BLaER1 (cell line): ENCODE measurements around the gene INSL3.
A peak's percentile ranks its signal among the peaks of the same experiment; 100 is the strongest.

Experiments used
- H3K27ac ChIP-seq: shearing (Covaris generic); formaldehyde crosslinking; 2 replicates; pipeline ENCODE4 v1.8.1; 2022
- H3K27me3 ChIP-seq: shearing (Covaris generic); formaldehyde crosslinking; 2 replicates; pipeline ENCODE4 v1.8.1; 2022
- H3K36me3 ChIP-seq: shearing (Covaris generic); formaldehyde crosslinking; 2 replicates; pipeline ENCODE4 v1.8.1; 2022
- H3K4me1 ChIP-seq: shearing (Covaris generic); formaldehyde crosslinking; 2 replicates; pipeline ENCODE4 v1.8.1; 2022
- H3K4me2 ChIP-seq: shearing (Covaris generic); formaldehyde crosslinking; 2 replicates; pipeline ENCODE4 v1.8.1; 2022
- H3K4me3 ChIP-seq: shearing (Covaris generic); formaldehyde crosslinking; 2 replicates; pipeline ENCODE4 v1.8.1; 2022
- H3K9ac ChIP-seq: shearing (Covaris generic); formaldehyde crosslinking; 2 replicates; pipeline ENCODE4 v1.8.1; 2022
- H3K9me3 ChIP-seq: shearing (Covaris generic); formaldehyde crosslinking; 2 replicates; pipeline ENCODE4 v1.8.1; 2022
- H4K20me1 ChIP-seq: shearing (Covaris generic); formaldehyde crosslinking; 2 replicates; pipeline ENCODE4 v1.8.1; 2022
- Cebpa-rat ChIP-seq: shearing (Covaris generic); IDR thresholded peaks from 2 replicates; pipeline ENCODE4 v1.8.1; 2022

INSL3 gene

DNA sequence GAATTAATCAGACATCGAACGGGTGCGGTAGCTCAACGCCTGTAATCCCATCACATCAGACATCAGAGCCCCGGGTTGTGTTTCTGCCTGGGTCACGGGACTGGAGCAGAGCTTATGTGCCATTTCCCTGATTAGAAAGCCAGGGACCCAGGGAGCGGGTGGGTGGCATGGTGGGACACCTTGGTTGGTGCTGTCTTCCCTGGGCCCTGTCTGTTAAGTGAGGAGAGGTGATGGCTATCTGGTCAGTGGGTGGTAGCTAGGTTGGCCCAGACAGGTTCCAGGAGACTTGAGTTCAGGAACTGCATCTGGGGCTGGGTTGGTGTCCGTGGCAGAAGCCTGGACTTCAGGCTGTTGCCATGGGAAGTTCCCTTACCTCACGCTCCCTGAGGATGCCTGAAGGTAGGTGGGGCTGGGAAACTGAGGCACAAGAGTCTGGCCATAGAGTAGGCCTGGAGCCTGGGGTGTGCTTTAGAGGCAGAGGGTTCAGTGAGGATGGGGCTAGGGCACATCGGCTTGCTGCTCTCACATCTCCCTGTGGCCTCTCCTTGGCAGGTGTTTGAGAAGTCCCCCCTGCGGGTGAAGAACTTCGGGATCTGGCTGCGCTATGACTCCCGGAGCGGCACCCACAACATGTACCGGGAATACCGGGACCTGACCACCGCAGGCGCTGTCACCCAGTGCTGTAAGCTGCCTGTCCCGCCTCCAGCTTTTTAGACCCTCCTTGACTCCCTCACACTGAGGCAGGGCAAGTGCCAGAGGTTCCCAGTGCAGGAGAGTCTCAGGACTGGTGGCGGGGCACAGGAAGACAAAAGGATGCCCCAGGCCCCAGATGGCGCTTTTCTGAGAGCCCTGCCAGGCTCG, 40.5 kb upstream of the INSL3 start:
- Histone ChIP-seq H3K36me3 (peaks cover 57% of the 10 kb centered on the region), H3K4me1 (peaks cover 36% of the 10 kb centered on the region), H3K4me2 (peak overlapping the region; percentile 99), H4K20me1 (peaks cover 66% of the 10 kb centered on the region), H3K27me3 (no peaks in the 10 kb centered on the region), H3K4me3 (peak overlapping the region; percentile 90), H3K9me3 (no peaks in the 10 kb centered on the region), H3K9ac (peak overlapping the region; percentile 100), H3K27ac (peak overlapping the region; percentile 99; the same call in 1 of the 2 replicates)
- TF ChIP-seq Cebpa-rat, result no peak

DNA sequence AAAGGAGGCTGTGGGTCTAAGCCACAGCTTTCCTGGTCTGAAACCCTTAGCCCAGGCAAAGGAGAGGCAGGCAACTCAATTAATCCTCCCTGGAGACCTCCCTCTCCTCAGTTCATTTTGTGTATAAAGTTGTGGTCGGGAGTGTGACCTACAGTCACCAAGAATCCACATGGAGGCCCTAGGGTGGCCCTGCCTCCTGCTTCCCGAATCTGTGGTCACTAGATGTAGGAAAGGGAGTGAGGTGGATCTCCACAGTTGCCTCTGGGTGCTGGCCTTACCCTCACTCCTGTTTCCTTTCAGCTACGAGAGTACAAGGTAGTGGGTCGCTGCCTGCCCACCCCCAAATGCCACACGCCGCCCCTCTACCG, 39.7 kb upstream of the INSL3 start:
- Histone ChIP-seq H3K27ac (peak overlapping the region; percentile 99), H3K9me3 (no peaks in the 10 kb centered on the region), H3K4me3 (peak overlapping the region; percentile 90), H3K4me1 (peaks cover 36% of the 10 kb centered on the region), H3K9ac (peak overlapping the region; percentile 100), H3K4me2 (peak overlapping the region; percentile 99), H4K20me1 (peaks cover 62% of the 10 kb centered on the region), H3K36me3 (peaks cover 56% of the 10 kb centered on the region), H3K27me3 (no peaks in the 10 kb centered on the region)
- no peak for TF ChIP-seq Cebpa-rat

DNA sequence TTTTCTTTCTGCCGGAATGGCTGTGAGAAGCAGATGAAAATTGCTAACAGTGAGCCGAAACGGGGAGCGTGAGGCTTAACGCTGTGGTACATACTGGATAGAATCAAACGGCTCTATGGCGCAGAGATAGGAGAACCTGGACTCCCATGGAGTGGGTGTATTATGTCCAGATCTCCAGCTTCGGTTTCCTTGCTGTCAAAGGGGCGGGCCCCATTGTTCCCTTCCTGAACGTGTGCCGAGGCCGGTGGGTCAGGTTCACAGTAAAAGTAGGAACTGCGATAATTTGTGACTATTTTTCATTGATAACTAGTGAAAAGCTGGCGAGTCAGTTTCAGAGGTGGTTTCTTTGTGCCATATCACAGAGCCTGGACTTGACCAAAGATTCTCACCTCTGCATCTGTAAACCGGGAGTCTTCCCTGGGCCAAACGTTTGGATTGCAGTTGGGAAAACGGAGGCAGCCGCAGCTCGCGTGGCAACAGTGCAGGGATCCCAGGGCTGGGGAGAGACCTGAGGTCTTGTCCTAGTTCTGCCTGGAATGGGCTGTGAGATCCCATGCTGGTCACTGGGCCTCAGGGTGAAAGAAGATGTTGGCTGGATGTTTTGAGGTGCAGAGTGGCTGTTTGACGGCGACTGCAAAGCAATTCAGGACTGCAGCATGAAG, 39.1 kb upstream of the INSL3 start:
- no peaks in the 10 kb centered on the region for H3K9me3 ChIP-seq
- no peak for TF ChIP-seq Cebpa-rat
- no peaks in the 10 kb centered on the region for H3K27me3 ChIP-seq
- H3K9ac ChIP-seq, result peak overlapping the region; percentile 100
- H3K36me3 ChIP-seq, result peaks cover 51% of the 10 kb centered on the region
- H4K20me1 ChIP-seq, result peaks cover 57% of the 10 kb centered on the region
- H3K4me2 ChIP-seq, result peak overlapping the region; percentile 99
- peak overlapping the region; percentile 99 for H3K27ac ChIP-seq
- peak overlapping the region; percentile 90 for H3K4me3 ChIP-seq
- peaks cover 37% of the 10 kb centered on the region for H3K4me1 ChIP-seq

DNA sequence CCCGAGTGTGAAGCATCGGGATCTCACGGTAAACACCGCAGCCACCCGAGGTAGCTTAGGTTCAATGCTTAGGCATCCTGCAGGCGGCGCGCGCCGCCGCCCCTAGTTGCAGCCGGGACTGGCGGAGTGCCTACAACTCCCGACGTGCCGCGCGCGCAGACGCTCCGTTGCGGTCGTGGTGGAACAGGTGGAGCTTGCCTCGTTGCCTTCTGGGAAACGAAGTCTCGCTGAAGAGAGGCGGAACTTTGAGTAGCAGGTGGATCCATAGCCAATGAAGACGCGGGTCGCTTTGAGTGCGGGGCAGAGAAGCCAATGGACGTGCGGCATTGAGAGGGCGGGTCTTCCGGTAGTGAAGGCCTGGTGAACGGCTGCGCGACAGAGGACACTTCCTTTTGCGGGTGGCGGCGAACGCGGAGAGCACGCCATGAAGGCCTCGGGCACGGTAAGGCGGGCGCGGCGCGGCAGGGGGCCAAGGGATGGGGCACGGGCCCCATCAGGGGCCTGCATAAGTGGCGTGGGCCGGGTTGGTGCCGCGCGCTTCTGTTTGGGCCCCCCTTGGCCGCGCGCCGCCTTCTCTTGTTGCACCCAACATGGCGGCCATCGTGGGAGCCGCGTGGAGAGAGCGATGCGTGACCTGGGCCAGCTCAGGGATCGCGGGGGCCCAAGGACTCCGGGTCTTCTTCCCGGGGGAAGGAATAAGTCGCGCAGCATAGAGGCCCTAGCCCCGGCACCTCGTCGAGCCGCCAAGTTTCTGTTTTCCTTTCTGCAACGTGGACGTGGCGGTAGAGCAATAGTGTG, 38.4 kb upstream of the INSL3 start, which contains the start of gene RPL18A:
TSS of gene RPL18A (plus strand) at position 378 of the 798 bp plus-strand sequence. CDS start at position 425, 47 bp downstream.
- Histone ChIP-seq H3K36me3 (peaks cover 43% of the 10 kb centered on the region), H3K4me2 (peak within 1 kb of the TSS; percentile 99), H3K4me1 (peaks cover 44% of the 10 kb centered on the region), H3K9ac (peak within 1 kb of the TSS; percentile 100), H3K27me3 (no peaks in the 10 kb centered on the region), H3K4me3 (peak within 1 kb of the TSS; percentile 90), H4K20me1 (peaks cover 50% of the 10 kb centered on the region), H3K27ac (peak within 1 kb of the TSS; percentile 99), H3K9me3 (no peaks in the 10 kb centered on the region)
- TF ChIP-seq Cebpa-rat, result no peak

DNA sequence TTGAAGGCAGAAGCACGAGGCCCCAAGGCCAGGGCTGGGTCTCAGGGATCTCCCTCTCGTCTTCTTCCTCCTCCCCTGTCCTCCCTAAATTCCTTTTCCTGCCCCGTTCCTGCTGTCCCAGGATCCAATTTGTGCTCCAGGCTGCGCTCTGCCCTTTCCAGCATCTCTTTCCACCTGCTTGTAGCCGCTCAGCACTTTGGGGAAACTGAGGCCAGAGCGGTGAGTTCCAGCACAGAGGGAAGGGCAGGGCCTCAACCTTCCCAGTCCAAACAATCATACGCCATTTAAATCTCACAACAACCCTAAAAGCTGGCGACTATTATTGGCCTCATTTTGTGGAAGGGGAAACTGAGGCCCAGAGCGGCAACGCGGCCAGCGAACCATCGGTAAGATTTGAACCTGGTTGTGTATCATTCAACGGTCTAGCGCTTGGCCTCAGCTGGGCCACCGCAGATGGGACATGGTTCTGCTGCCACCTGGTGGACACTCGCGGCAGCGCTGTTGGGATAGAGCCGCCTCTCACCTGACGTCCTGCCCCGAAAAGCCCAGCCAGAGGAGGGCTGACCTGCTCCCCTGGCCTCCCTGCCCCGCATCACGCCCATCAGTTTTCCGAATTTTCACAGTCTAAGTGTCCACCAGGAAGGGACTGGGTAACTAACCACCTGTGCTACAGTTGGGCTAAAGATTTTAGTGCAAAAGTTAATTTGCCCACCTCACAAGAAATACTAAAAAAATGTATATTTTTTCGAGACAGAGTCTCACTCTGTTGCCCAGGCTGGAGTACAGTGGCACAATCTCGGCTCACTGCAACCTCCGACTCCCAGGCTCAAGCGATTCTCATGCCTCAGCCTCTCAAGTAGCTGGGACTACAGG, 34.2 kb upstream of the INSL3 start:
- Histone ChIP-seq H4K20me1 (peaks cover 8% of the 10 kb centered on the region), H3K4me2 (no peak overlapping the region), H3K27ac (no peak overlapping the region), H3K9ac (no peak overlapping the region), H3K4me3 (no peak overlapping the region), H3K9me3 (no peaks in the 10 kb centered on the region), H3K36me3 (peaks cover 1% of the 10 kb centered on the region; the same call in 1 of the 2 replicates), H3K27me3 (no peaks in the 10 kb centered on the region), H3K4me1 (peaks cover 29% of the 10 kb centered on the region)
- no peak for TF ChIP-seq Cebpa-rat

DNA sequence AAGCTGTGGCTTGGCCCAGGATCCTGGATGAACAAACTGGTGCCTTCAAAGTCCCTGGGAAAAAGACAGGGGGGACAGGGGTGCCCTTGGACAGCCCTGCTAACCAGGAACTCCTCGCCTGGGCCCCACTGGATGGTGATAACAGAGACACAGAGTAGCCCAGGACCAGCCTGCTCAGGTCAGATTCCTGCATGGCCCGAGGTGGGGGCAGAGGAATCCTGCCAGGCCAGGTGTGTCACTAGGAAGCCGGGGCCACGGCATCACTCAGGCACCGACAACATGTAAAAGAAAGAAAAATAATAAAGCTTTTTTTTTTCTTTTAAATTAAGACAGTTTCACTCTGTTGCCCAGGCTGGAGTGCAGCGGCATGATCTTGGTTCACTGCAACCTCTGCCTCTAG, 32.7 kb upstream of the INSL3 start:
- no peak overlapping the region for H3K4me3 ChIP-seq
- H3K27ac ChIP-seq, result no peak overlapping the region
- H3K9ac ChIP-seq, result no peak overlapping the region
- no peaks in the 10 kb centered on the region for H3K27me3 ChIP-seq
- H3K36me3 ChIP-seq, result no peaks in the 10 kb centered on the region
- H3K4me1 ChIP-seq, result peaks cover 41% of the 10 kb centered on the region
- H3K9me3 ChIP-seq, result no peaks in the 10 kb centered on the region
- no peaks in the 10 kb centered on the region for H4K20me1 ChIP-seq
- TF ChIP-seq Cebpa-rat, result no peak
- no peak overlapping the region for H3K4me2 ChIP-seq

DNA sequence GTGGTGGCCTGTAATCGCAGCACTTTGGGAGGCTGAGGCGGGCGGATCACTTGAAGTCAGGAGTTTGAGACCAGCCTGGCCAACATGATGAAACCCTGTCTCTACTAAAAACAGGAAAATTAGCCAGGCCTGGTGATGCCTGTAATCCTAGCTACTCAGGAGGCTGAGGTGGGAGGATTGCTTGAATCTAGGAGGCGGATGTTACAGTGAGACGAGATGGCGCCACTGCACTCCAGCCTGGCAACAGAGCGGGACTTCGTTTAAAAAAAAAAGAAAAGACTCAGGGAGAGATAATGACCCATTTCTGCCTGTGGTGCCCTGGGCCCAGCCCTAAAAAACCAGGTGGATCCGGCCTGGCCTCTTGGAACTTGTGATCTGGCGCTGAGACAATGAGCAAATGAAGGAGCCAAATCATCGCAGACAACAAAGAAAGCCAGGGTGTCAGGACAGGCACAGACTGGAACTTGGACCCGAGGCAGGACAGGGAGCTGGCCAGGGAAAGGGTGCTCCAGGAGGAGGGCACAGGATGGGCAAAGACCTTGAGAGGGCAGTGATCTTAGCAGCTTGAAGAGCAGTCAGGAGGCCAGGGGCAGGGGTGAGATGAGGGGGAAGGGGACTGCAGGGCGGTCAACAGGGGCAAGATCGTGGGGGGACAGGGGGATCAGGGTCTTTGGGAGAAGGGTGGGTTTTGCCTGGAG, 27.4 kb upstream of the INSL3 start:
- H3K4me2 ChIP-seq, result peak overlapping the region; percentile 92

DNA sequence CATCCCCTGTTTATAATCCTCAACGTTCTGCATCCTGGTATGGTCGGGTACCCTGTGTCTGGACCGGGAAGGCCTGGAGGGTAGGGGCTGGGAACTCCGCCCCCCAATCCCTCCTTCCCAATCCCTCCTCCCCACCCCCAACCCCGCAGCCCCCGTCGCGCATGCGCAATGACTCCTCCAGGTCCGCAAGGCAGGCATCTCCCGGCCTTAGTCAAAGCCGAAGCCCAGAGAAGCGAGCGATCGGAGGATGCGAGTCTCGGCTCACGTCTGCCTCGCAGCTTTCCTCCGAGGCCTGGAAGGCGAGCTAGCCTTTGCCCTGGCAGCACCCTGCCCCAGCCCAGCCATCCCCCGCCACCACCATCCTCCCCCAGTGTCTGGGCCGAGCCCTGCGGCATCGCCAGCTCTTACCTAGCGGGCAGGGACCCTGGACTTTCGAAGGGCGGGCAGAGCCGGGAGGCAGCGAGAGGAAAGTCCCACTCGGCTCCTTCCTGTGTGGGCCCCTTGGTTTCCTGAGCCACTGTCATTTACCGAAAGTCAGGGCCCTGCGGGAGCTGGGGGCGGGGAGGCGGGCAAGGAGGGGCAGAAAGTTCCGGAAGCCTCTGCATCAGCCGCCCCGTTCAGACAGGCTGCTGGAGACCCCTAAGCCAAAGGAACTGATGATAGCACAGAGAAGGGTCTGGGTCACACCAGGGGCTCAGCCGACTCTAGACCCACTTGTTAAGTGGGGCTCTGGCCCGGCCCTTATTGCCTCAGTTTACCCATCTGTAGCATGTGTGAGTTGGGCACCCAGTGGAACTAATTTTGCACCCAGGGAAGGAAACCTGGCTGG, 26.4 kb upstream of the INSL3 start, which contains the start of gene JAK3:
TSS of gene JAK3 (minus strand) at position 445 of the 829 bp plus-strand sequence. CDS start 3,565 bp downstream, outside the sequence.
- Histone ChIP-seq H3K9ac (peak within 1 kb of the TSS; percentile 84), H4K20me1 (no peaks in the 10 kb centered on the region), H3K9me3 (no peaks in the 10 kb centered on the region), H3K36me3 (peaks cover 16% of the 10 kb centered on the region), H3K4me1 (peaks cover 75% of the 10 kb centered on the region), H3K27ac (peak within 1 kb of the TSS; percentile 93), H3K27me3 (no peaks in the 10 kb centered on the region), H3K4me2 (peak within 1 kb of the TSS; percentile 92), H3K4me3 (peak within 1 kb of the TSS; percentile 63)
- TF ChIP-seq Cebpa-rat, result no peak

More for the DNA sequence above, 27.4 kb upstream of the INSL3 start:
- Histone ChIP-seq H3K4me1 (peaks cover 75% of the 10 kb centered on the region), H3K27ac (peak overlapping the region; percentile 93), H4K20me1 (no peaks in the 10 kb centered on the region), H3K36me3 (peaks cover 6% of the 10 kb centered on the region), H3K9me3 (no peaks in the 10 kb centered on the region), H3K9ac (peak overlapping the region; percentile 84), H3K4me3 (no peak overlapping the region), H3K27me3 (no peaks in the 10 kb centered on the region)
- TF ChIP-seq Cebpa-rat, result no peak
